NCI-H345 treated with DMSO at 0.1 percent for 48 hours (cell line): Measurements from ENCODE around the gene LRRC70.
"Not testable (repeated sequence)": the region's sequence is repeated elsewhere in the genome, so short reads cannot be mapped to it uniquely, and the experiment has no call there.

ENCODE experiments used
- DNase-seq: peaks from one replicate; lab custom pipeline; 2025; ENCODE audit not compliant: unreplicated experiment; lab: John Stamatoyannopoulos, UW

The LRRC70 gene, protein sequence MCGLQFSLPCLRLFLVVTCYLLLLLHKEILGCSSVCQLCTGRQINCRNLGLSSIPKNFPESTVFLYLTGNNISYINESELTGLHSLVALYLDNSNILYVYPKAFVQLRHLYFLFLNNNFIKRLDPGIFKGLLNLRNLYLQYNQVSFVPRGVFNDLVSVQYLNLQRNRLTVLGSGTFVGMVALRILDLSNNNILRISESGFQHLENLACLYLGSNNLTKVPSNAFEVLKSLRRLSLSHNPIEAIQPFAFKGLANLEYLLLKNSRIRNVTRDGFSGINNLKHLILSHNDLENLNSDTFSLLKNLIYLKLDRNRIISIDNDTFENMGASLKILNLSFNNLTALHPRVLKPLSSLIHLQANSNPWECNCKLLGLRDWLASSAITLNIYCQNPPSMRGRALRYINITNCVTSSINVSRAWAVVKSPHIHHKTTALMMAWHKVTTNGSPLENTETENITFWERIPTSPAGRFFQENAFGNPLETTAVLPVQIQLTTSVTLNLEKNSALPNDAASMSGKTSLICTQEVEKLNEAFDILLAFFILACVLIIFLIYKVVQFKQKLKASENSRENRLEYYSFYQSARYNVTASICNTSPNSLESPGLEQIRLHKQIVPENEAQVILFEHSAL

DNA sequence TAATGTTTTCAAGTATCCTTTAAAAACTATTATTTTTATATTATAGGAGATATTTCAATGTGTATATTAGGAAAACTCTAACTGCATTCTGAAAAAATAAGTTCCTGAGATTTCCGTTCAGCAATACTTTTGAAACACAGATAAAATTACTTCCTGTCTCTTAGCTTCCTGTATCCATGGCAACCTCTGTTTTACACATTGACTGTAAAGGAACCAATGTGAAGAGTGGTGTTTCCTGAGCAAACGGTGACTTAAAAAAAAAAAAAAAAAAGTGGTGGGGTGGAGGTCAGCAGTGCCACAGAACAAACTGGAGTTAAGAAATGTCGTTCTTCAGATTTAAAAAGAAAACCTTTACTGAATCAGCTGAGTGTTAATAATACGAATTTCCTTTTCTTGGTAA lies at the start of gene LRRC70:
TSS of gene LRRC70 (plus strand) at position 280 of the 400 bp plus-strand sequence. CDS start 620 bp downstream, outside the sequence.
- DNase-seq, result no peak

DNA sequence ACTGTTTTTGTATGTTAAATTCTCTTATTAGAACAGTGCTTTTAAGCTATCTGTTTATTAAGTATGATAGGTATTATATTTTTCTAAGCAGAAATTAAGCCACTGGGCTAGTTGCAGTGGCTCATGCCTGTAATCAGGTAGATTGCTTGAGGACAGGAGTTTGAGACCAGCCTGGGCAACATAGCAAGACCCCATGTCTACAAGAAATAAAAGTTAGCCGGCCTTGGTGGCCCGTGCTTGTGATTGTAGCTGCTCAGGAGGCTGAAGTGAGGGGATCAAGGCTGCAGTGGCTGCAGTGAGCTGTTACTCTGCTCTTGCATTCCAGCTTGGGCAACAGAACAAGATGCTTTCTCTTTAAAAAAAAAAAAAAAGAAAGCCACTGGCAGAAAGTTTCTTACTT lies 45.0 kb upstream of the LRRC70 start:
- no peak for DNase-seq

DNA sequence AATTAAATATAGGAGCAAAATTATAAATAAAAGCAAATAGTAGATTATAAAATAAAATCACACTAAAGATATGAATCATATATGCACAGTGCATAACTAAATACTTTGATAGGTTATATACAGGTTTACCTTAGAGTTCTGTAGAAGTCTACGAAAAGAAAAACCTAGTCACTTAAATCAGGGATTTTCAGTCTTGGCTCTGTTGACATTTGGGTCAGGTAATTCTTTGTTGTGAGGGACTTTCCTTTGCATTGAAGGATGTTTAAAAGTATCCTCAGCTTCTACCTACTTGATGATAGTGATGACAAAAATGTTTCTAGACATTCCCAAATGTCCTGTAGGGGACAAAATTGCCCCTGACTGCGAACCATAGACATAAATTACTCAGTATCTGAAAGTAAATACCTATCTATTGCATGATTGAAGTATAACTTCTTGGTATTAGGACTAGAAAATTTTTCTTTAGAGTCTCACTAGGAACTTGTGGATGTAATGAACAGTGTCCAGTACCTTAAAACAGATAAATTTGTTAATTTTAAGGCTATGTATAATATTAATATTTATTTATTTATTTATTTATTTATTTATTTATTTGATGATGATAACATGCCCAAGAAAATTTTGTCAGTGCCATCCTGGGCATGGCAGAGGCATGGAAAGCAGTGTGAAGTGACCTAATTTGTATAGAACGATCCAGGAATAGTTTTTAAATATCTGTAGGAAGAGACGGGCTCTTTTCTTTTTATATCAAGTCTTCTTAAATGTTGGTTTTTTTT lies 44.0 kb upstream of the LRRC70 start:
- DNase-seq, result no peak

DNA sequence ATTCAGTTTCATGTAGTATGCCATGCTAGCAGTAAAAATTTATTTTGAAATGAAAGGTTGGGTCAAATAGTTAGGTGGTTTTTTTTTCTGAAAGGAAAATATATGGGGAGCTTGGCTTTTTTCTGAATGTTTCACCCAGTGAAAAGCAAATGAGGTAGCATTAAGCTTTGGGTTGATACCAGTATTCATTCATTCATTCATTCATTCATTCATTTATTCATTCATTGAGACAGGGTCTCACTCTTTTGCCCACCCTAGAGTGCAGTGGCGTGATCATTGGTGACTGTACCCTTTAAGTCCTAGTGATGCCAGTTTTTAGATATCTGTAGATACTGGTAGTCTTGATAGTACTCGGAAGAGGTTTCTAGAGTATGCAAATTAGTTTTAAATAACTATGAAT lies 42.4 kb upstream of the LRRC70 start:
- DNase-seq, result no peak

DNA sequence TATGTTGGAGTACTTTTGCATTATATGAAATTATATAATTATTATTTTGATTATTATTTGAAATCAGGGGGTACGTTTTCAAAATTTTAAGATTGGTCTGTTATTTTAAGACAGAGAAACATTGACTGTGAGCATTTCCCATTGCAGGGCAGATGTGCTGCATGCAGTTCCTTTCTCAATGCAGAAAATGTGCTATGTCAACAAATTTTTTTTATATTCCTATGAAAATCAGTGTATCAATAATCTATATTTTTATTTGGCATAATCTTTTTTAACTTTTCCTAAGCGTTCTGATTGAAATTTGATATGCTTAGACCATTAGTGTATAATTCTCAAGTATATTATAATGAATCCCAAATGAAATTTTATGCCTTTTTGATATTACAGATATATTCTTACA lies 41.8 kb upstream of the LRRC70 start:
- DNase-seq, result no peak

DNA sequence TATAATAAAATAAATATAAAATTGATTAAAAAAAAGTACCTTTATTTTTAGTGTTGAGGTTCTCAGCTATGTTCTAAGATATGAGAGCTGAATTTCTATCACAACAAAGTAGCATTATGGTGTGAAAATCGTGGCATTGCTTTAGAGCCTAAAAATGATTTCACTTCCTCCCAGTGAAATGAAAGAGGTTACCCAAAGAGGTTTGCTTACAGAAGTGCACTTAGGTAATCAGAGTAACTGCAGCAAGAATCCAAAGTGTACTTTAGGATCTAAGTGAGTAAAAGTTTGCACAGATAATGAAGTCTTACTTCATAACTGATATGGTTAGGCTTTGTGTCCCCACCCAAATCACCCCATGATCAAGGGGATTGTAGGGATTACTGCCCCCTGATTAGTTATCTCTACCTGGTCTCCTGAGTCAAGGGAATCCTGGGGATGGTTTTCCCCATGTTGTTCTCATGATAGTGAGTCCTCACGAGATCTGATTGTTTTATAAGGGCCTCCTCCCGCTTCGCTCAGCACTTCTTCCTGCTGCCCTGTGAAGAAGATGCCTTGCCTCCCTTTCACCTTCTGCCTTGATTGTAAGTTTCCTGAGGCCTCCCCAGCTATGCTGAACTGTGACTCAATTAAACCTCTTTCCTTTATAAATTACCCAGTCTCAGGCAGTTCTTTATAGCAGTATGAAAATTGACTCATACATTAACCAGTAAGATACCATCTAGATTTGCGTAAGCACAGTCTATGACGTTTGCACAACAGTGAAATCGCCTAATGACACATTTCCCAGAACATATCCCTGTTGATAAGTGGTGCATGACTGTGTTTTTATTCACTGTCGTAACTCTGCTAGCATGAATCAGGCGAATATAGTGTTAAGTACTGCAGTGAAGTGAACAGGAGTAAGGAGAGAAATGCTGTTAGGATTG lies 40.3 kb upstream of the LRRC70 start:
- no peak for DNase-seq

DNA sequence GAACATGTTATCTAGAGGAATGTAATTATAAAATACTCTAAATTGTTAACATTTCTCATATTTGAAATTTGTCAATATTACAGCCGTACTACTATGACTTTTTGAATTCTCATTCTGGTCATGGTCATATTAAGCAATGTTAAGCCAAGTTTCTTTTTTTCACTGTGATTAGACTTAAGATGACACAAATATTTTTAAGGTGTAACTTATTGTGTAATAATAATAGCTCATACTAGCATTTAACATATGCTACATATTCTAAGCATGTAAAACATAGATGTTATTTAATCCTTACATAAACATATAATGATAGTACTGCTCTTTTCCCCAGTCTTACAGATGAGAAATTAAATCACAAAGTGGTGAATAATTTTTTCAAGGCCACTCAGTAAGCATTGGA lies 35.9 kb upstream of the LRRC70 start:
- DNase-seq, result no peak

DNA sequence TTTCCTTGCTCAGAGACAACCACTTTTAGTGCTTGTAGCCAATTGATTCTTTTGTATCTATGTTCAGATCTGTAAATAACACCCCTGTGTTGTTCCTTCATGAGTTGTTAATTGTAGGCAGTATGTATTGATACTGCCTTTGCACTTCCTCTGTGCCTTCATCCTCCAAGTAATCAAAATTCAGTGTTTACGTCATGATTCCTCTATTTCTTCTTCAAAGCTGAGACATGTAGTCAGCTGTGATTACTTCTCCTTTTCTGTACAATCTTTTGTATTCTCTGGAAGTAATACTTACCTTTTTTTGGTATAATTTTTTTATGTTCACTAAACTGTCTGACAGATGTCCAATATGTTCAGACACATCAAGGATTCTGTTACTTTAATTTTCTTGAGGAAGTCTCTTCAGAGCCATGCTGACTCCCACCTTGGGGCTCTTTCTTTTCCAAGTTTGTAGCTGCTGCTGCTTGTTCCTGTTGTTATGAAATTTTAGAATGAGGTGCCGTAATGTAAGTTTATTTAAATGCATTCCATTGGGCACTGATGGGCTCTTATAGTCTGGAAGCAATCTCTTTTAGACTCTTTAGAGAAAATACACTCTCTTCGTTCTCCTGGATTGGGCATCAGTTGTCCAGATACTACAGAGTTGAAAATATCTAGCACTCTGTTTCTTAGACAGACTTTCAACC lies 30.5 kb upstream of the LRRC70 start:
- DNase-seq, result no peak

DNA sequence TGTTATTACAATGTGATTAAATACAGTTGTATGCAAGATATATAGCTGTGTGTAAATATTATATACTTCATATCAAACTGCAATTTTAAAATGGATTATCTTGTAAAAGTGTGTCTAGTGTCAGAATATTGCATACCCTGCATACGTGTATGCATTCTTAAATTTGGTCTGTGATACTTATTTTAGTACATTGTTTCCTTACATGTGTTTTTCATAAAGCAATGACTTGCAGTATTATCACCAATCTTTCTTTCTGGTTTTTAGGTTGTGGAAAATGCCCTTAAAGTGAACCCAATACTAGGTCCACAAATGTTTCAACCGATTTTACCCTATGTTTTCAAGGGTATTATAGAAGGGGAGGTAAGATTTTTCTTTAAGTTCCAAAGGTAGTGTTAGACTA lies 28.5 kb upstream of the LRRC70 start:
- DNase-seq, result no peak

DNA sequence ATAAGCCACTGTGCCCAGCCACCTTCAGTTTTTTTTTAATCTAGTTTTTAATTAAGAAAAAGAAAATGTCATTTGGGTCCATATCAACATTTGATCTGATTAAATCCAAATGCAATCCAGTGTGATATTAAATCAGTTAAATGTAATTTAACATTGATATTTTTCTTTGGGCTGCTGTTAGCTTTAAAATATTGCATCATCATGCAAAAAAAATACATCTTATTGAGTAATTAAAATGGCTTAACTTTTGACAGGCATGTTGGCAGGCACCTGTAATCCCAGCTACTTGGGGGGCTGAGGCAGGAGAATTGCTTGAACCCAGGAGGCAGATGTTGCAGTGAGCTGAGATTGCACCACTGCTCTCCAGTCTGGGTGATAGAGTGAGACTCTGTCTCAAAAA lies 22.7 kb upstream of the LRRC70 start:
- DNase-seq, result no peak

DNA sequence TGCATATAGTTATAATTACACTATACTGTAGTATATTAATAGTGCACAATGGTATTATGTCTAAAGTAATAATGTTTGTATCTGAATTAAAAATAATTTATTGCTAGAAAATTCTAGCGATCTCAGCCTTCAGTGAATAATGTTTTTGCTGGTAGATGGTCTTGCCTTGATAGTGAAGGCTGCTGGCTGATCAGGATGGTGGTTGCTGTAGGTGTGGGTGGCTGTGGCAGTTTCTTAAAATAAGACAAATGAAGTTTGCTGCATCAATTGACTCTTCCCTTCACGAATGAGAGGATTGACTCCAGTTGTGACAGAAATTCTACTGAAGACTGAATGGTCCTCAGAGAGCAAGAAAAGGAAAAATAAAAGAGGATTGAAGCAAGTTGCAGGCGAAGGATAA lies 19.7 kb upstream of the LRRC70 start:
- DNase-seq, result no peak

DNA sequence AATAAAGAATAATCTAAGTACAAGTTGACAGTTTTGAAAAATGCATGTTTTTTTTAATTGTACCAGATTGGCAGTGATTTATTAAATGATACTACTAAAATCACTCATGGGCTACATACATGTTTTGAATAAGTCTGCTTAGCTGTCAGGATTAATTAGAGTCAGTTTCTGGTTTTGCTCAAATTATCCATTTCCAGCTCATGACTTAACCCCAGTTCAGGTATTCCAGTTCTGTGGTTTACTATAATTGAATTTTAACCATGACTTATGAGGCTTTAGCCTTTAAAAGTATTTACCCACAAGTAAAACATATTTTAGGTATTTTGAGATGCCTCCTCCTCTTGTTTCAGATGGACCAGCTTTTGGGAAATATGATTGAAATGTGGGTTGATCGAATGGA lies 17.8 kb upstream of the LRRC70 start:
- no peak for DNase-seq

DNA sequence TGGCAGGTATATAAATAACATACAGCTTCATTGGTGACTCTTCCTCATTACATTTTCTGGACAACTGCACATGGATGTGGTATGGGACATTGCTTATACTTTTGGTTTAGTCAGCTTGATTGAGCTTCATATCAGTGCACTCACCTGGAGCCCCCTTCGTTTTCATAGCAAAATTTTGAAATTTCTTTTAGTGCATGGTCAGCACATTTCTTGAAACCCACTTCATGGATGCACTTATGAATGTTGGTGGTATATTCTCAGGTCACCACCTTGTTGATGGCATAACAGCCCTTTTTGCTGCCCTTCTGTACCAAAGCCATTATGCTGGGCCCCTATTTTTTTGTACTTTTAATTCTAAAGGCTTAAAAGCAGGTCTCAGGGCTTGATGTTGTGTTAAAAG lies 16.7 kb upstream of the LRRC70 start:
- no peak for DNase-seq

DNA sequence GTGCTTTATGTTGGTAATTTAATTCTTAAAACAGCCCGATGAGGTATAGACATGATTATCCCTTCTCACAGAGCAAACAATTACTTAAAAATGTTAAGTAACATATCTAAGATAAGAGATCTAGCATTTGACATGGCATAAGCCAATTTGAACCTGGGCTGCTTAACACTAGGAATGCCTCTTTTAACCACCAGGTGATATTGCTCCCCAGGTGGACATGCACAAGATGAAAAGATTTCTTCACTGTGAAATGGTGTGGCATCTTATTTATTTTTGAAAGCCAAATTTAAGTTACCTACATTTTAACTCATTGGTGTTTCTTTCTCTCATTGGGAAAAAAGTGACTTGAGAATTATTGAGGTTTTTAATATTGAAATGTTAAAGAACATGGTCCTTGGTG lies 15.8 kb upstream of the LRRC70 start:
- DNase-seq, result no peak

DNA sequence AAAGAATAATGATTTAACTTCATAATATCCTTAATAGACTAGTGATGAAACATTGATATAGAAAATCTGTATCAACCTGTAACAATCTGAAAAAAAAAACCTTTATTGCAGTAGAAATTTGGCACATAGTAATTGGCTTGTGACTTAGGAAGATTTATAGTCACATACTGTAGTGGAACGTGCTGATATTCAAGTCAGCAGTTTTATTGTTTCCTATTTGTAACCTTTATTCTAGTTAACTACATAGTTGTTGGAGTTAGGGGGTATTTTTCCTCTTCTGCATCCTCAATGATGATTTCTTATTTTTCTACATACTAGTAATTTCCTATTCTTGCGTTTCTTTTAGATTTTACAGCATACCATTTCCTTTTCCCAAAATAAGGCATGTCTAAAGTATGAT lies 14.5 kb upstream of the LRRC70 start:
- no peak for DNase-seq

DNA sequence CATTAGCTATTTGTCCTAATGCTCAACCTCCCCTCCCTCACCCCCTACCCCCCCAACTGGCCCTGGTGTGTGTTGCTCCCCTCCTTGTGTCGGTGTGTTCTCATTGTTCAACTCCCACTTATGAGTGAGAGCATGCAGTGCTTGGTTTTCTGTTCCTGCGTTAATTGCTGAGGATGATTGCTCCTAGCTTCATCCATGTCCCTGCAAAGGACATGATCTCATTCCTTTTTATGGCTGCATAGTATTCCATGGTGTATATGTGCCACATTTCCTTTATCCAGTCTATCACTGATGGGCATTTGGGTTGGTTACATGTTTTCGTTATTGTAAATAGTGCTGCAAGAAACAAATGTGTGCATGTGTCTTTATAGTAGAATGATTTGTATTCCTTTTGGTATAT lies 12.9 kb upstream of the LRRC70 start:
- DNase-seq, result not testable (repeated sequence)

DNA sequence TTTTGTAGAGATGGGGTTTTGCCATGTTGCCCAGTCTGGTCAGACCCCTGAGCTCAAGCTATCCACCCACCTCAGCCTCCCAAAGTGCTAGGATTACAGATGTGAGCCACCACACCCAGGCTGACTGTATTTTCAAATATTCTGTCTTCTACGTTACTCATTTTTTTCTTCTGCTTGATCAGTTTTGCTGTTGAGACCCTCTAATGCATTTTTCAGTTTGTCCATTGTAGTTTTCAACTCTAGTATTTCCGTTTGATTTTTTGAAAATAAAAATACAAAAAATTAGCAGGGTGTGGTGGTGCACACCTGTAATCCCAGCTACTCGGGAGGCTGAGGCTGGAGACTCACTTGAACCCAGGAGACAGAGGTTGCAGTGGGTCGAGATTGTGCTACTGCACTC lies 10.5 kb upstream of the LRRC70 start:
- DNase-seq, result no peak

DNA sequence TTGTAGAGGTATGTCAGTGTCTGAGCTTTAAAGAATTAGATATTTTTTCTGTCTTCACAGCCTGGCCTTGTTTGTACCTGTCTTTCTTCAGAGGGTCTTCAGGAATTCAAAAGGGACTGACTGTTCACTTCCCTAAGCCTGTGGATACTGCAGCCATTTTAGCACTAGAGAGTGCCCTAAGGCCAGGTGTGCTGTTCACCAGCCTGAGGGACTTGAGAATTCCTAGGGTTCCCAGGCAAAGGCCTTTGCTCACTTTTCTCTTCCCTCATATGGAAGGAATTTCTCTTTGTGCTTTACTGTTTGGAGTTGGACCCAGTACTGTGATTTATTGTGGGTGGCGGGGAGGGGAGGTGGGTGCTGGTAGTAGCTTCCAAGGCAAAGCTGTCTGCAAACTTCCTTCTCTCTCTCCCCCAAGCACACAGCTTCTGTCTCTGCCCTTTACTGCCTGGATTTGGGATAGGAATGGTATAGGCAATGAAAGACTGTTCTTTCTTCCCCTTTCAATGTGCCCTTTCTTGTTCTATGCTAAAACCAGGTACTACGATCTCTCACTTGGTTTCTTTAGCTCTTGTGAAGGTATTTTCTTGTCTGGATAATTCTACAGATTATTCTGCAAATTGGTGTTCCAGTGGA lies 9.7 kb upstream of the LRRC70 start:
- DNase-seq, result no peak

DNA sequence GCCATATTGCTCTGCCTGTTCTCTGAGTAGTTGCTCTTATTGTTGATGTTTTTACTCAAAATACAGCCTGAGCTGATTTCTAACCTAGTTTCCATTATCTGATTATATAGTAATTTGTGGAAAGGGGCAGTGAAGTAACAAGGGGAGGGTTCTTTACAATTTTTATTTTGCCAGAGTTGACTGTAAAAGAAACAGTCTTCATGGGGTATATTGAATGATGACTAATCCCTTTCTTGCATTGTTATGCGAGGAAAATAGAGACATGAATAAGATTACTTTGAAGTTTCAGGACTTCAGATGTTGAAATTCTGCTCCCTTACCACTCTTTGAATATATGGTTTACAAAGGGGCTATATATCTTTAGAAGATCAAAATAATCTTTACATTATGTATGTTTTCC lies 9.1 kb upstream of the LRRC70 start:
- DNase-seq, result no peak

DNA sequence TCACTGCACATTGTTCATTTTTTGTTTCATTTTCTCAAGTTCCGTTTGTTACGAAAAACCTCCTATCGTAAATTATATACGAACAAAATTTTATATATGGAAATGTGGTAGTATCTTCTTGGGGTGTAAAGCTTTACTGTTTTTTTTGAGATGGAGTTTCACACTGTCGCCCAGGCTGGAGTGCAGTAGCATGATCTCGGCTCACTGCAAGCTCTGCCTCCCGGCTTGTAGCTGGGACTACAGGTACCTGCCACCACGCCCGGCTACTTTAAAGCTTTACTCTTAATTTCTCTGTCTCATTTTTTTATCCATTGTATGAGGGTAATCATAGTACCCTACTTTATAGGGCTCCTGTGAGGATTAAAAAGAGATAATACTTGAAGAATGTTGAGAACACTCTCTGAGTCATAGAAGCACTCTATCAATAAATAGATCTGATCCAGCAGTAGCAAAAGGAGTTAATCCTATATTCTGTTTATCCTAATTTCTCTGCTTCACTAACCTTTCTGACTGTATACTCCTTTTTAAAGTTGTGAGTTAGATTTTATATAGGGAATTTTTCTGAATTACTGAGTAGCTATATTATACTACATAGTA lies 5.6 kb upstream of the LRRC70 start:
- DNase-seq, result no peak
